Heart right ventricle (tissue), 16 donors: ENCODE measurements around the gene PRDX3. TPM values are rescaled to one million over a fixed set of nuclear protein-coding genes. Genes with fewer than 3 reads are reported as not detected.

ENCODE experiments used
- ATAC-seq, 8 donors: fragments of 200-7000 bp; cut with Tn5 transposase; one replicate each; pipeline ENCODE4 v1.9.1; 2020; ENCODE audit warnings: mild to moderate bottlenecking in 8 of 8, moderate library complexity in 8 of 8, moderate number of reproducible peaks in 1 of 8
- DNase-seq, 2 donors: peaks; one replicate each; pipeline ENCODE4 v3.0.0-alpha.2; 2020
- H3K27ac ChIP-seq, 10 donors: fragments of 200-600 bp; sonication (generic) in 2 of 10; one replicate each; pipeline versions ENCODE4 v1.5.0 to v1.8.0; 2020 to 2022; ENCODE audit warnings: mild to moderate bottlenecking in 3 of 10
- H3K27me3 ChIP-seq, 7 donors: fragments of 200-600 bp; one replicate each; pipeline ENCODE4 v1.8.0; 2021 to 2022; ENCODE audit warnings: mild to moderate bottlenecking in 2 of 7
- H3K36me3 ChIP-seq, 9 donors: fragments of 200-600 bp; sonication (generic) in 1 of 9; one replicate each; pipeline versions ENCODE4 v1.5.0 to v1.8.0; 2020 to 2022; ENCODE audit warnings: mild to moderate bottlenecking in 2 of 9
- H3K4me1 ChIP-seq, 9 donors: fragments of 200-600 bp; sonication (generic) in 1 of 9; one replicate each; pipeline versions ENCODE4 v1.5.0 to v1.8.0; 2020 to 2022; ENCODE audit warnings: mild to moderate bottlenecking in 4 of 9
- H3K4me3 ChIP-seq, 10 donors: fragments of 200-600 bp; sonication (generic) in 2 of 10; one replicate each; pipeline versions ENCODE4 v1.5.0 to v1.8.0; 2020 to 2022; ENCODE audit warnings: mild to moderate bottlenecking in 7 of 10, moderate library complexity in 2 of 10
- H3K9me3 ChIP-seq, 11 donors: fragments of 200-600 bp in 10 of 11; sonication (generic) in 2 of 11; one replicate each; pipeline versions ENCODE4 v1.5.0 to v1.8.0; 2013 to 2022; ENCODE audit warnings: mild to moderate bottlenecking in 2 of 11, control low read depth in 1 of 11, moderate library complexity in 1 of 11
- WGBS, 2 donors: extraction: QIAGEN DNeasy Blood & Tissue Kit; methylation state at CpG; one replicate each; pipeline ENCODE4 v1.1.7; 2013; ENCODE audit warnings: inconsistent platforms in 1 of 2; 5-methylcytosine and 5-hydroxymethylcytosine counted together
- intact Hi-C, 10 donors: fragments of 100-400 bp; cut with DNase I; formaldehyde crosslinking; loops; one replicate each; pipeline versions ENCODE4 v1.11.1 to v1.14.2; 2022
- polyA plus RNA-seq, 2 donors: library from polyadenylated mRNA; stranded (reverse); fragments of 200-250 nt; gene quantifications; one replicate each; pipeline ENCODE4 v1.2.3, GENCODE V29; 2013
- total RNA-seq, 10 donors: library from RNA; stranded (reverse); fragmentation: NEBNext Ultra II Directional in 3 of 10; extraction: Animal tissue kit (Norgen Biotek cat#: 25700) in 3 of 10; gene quantifications; one replicate each; pipeline versions ENCODE4 v1.2.1 to v1.2.4, GENCODE V29; 2021 to 2023
- TF ChIP-seq, protein P1 (sequence below), 9 donors: fragments of 200-600 bp; sonication (generic) in 2 of 9; IDR thresholded peaks; one replicate each; pipeline versions ENCODE4 v1.5.0 to v1.8.0; 2021 to 2022; ENCODE audit warnings: antibody characterized with exemption in 9 of 9, mild to moderate bottlenecking in 5 of 9, moderate library complexity in 1 of 9
- donor health status: Arrhythmogenic right ventricular cardiomyopathy.
- donor health status: ischemic (EF 13 %, LVEDD 7.1; RV severe dilation, severe dysfunction).
- donor health status: healthy with polysubstance abuse.
- donor health status: DM: no; HTN: yes; CAD: no.
- donor health status: DM: no; HTN: no; CAD: no.
- donor health status: ischemic (EF 25% LVEDD 6.9; RV normal size, moderate dysfunction).
- donor health status: ischemic (EF 25% LVEDD 5.7; RV mildly dilated, moderate dysfunction).
- donor health status: healthy.
- donor health status: DM: yes; HTN: yes; CAD: no.
- donor health status: Ischemic cardiomyopathy.
- donor health status: ischemic (EF 35%, LVEDD 5.7; RV mildly dilated, moderate dysfunction).
- donor health status: nonischemic (EF 11% LVEDD 7.7; RV severe dilation, severe dysfunction).
- donor health status: DM: yes; HTN: yes; CAD: no.
- donor health status: PGD.
- donor health status: ischemic (EF 29% LVEDD 5.4; RV normal size, mild dysfunction).
- donor health status: nonischemic (EF 23%, LVEDD 6.1; RV moderate dilation, normal function).

The PRDX3 gene
- total and polyA plus RNA-seq, 12 donors, result 75.4 to 323 (median 279) TPM

GRCh38 chr10:119129721-119130120 is 48.9 kb downstream of the PRDX3 start:
- peak overlapping the region in 1 of 10 donors; percentile 89 for H3K27ac ChIP-seq
- DNase-seq (no peak), ATAC-seq (no peak)
- no peaks in the 10 kb centered on the region for H3K27me3 ChIP-seq
- WGBS, 2 donors, result 91 to 96% methylated on average over 4 of the region's 4 CpGs
- H3K4me1 ChIP-seq, result peaks cover 0 to 55% (median 7%) of the 10 kb centered on the region in 9 donors
- TF ChIP-seq, protein P1, sequence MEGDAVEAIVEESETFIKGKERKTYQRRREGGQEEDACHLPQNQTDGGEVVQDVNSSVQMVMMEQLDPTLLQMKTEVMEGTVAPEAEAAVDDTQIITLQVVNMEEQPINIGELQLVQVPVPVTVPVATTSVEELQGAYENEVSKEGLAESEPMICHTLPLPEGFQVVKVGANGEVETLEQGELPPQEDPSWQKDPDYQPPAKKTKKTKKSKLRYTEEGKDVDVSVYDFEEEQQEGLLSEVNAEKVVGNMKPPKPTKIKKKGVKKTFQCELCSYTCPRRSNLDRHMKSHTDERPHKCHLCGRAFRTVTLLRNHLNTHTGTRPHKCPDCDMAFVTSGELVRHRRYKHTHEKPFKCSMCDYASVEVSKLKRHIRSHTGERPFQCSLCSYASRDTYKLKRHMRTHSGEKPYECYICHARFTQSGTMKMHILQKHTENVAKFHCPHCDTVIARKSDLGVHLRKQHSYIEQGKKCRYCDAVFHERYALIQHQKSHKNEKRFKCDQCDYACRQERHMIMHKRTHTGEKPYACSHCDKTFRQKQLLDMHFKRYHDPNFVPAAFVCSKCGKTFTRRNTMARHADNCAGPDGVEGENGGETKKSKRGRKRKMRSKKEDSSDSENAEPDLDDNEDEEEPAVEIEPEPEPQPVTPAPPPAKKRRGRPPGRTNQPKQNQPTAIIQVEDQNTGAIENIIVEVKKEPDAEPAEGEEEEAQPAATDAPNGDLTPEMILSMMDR (IDR thresholded peaks at IDR 0.05), result no peak
- peaks cover 0 to 91% (median 26%) of the 10 kb centered on the region in 9 donors for H3K36me3 ChIP-seq
- intact Hi-C loops, result no loop called here
- H3K9me3 ChIP-seq, result no peaks in the 10 kb centered on the region
- H3K4me3 ChIP-seq, result no peak overlapping the region

GRCh38 chr10:119125942-119126341 is 52.7 kb downstream of the PRDX3 start:
- peaks cover 0 to 19% (median under 1%) of the 10 kb centered on the region in 9 donors for H3K4me1 ChIP-seq
- DNase-seq, result no peak
- WGBS, 2 donors, result 98 to 100% methylated on average over 2 of the region's 2 CpGs
- H3K9me3 ChIP-seq, result no peaks in the 10 kb centered on the region
- H3K27ac ChIP-seq, result no peak overlapping the region
- intact Hi-C loops, result no loop called here
- no peak for ATAC-seq
- TF ChIP-seq, protein P1 (IDR thresholded peaks at IDR 0.05), result no peak
- peaks cover 0 to 99% (median 32%) of the 10 kb centered on the region in 9 donors for H3K36me3 ChIP-seq
- no peaks in the 10 kb centered on the region for H3K27me3 ChIP-seq
- H3K4me3 ChIP-seq, result no peak overlapping the region

DNA sequence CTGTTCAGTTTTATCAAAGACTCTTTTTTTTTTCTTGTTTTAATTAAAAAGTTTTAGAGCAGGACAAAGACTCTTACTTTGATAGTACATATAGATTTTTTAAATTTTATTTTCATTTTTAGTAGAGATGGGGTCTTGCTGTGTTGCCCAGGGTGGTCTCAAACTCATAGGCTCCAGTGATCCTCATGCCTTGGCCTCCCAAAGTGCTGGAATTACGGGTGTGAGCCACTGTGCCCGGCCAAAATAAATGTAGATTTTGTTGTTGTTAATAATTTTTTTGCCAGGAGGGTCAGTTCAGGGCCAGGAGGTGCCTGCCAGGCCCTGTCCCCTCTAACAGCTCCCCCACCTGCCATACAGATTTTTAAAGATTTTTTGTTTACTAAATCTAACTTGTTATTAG is 57.7 kb downstream of the PRDX3 start:
- H3K27me3 ChIP-seq, result no peaks in the 10 kb centered on the region
- H3K27ac ChIP-seq, result peak overlapping the region in 9 of 10 donors; percentile 25 to 74 (median 63)
- DNase-seq (no peak), ATAC-seq (no peak)
- peaks cover 0 to 100% (median 43%) of the 10 kb centered on the region in 9 donors for H3K36me3 ChIP-seq
- no peaks in the 10 kb centered on the region for H3K9me3 ChIP-seq
- no peak overlapping the region for H3K4me3 ChIP-seq
- intact Hi-C loops, result no loop called here
- peaks cover 0 to 21% (median 7%) of the 10 kb centered on the region in 9 donors for H3K4me1 ChIP-seq
- TF ChIP-seq, protein P1 (IDR thresholded peaks at IDR 0.05), result no peak
- 90 to 97% methylated on average over 2 of the region's 2 CpGs for WGBS, 2 donors

GRCh38 chr10:119120413-119120867 is 58.2 kb downstream of the PRDX3 start:
- WGBS, 2 donors, result 53 to 68% methylated on average over 4 of the region's 4 CpGs
- H3K9me3 ChIP-seq, result no peaks in the 10 kb centered on the region
- H3K27me3 ChIP-seq, result no peaks in the 10 kb centered on the region
- H3K36me3 ChIP-seq, result peaks cover 0 to 100% (median 39%) of the 10 kb centered on the region in 9 donors
- H3K27ac ChIP-seq, result peak overlapping the region in 9 of 10 donors; percentile 25 to 74 (median 63)
- DNase-seq, result no peak
- H3K4me3 ChIP-seq, result no peak overlapping the region
- TF ChIP-seq, protein P1 (IDR thresholded peaks at IDR 0.05), result no peak
- intact Hi-C loops, result no loop called here
- peaks cover 0 to 24% (median 7%) of the 10 kb centered on the region in 9 donors for H3K4me1 ChIP-seq
- ATAC-seq, result peak; percentile 34 to 93 (median 80)
